ENCODE results near the gene NAA50.

Gene NAA50

GRCh38 chr3:113690482-113690881, 55.6 kb downstream of the NAA50 start:
- DNase-seq (ENCODE audit: low read depth in 2 of 2) = no peak

- DNase-seq (ENCODE audit: low read depth in 2 of 2) = no peak
Measured at GRCh38 chr3:113685956-113686721, 59.9 kb downstream of the NAA50 start.

- DNase-seq (ENCODE audit: low read depth in 2 of 2) = no peak
Measured at GRCh38 chr3:113685124-113685523, 60.9 kb downstream of the NAA50 start.

GRCh38 chr3:113684271-113684819, 61.7 kb downstream of the NAA50 start:
- DNase-seq (ENCODE audit: low read depth in 2 of 2) = no peak

GRCh38 chr3:113678773-113679172, 67.3 kb downstream of the NAA50 start:
- no peak for DNase-seq (ENCODE audit: low read depth in 2 of 2)

- no peak for DNase-seq (ENCODE audit: low read depth in 2 of 2)
Measured at GRCh38 chr3:113677737-113678136, 68.3 kb downstream of the NAA50 start.

GRCh38 chr3:113676261-113676660, 69.8 kb downstream of the NAA50 start:
- DNase-seq (ENCODE audit: low read depth in 2 of 2) = no peak

- no peak for DNase-seq (ENCODE audit: low read depth in 2 of 2)
Measured at GRCh38 chr3:113673593-113673992, 72.5 kb downstream of the NAA50 start.

- no peak for DNase-seq (ENCODE audit: low read depth in 2 of 2)
Measured at GRCh38 chr3:113668015-113668414, 78.0 kb downstream of the NAA50 start.
